Measurements from ENCODE around the gene HLA-DRB5.

DNA sequence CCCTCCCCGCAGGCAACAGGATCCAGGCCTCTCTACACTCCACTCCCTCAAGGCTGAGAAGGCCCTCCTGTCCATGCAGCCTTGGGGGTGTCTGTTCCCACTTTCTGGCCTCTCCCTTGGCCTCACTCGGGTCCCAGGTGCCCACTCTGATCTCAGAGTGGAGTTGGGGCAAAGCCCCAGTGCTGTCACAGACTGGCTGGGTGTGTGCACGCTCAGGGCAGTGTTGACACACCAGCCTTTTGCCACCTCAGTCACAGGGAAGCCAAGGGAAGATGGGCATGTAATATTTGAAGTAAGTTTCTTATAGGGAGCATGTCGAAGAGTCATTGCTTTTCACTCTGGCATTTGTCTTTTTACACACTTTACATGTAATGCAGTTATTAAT lies 45.5 kb downstream of the HLA-DRB5 start:
- TF ChIP-seq, protein P1, sequence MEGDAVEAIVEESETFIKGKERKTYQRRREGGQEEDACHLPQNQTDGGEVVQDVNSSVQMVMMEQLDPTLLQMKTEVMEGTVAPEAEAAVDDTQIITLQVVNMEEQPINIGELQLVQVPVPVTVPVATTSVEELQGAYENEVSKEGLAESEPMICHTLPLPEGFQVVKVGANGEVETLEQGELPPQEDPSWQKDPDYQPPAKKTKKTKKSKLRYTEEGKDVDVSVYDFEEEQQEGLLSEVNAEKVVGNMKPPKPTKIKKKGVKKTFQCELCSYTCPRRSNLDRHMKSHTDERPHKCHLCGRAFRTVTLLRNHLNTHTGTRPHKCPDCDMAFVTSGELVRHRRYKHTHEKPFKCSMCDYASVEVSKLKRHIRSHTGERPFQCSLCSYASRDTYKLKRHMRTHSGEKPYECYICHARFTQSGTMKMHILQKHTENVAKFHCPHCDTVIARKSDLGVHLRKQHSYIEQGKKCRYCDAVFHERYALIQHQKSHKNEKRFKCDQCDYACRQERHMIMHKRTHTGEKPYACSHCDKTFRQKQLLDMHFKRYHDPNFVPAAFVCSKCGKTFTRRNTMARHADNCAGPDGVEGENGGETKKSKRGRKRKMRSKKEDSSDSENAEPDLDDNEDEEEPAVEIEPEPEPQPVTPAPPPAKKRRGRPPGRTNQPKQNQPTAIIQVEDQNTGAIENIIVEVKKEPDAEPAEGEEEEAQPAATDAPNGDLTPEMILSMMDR (IDR thresholded peaks at IDR 0.05; ENCODE audit: control extremely low read depth in 1 of 3, insufficient read depth in 1 of 3, low read depth in 1 of 3, low read length in 3 of 3), result no peak
- TF ChIP-seq POLR2A (IDR thresholded peaks at IDR 0.05; ENCODE audit: control extremely low read depth in 1 of 2, low read depth in 2 of 2, low read length in 2 of 2) (no peak), POLR2AphosphoS5 (IDR thresholded peaks at IDR 0.05; ENCODE audit: low read depth, low read length) (no peak), KDM1A (IDR thresholded peaks at IDR 0.05; ENCODE audit: borderline replicate concordance, low read length) (no peak), SIX5 (IDR thresholded peaks at IDR 0.05; ENCODE audit: low read depth, low read length) (no peak), SAP30 (IDR thresholded peaks at IDR 0.05; ENCODE audit: insufficient read depth, insufficient replicate concordance, low read length) (no peak)
